Aorta (tissue), 5 donors: ENCODE results near the gene FAM72A. TPM values are rescaled to one million over a fixed set of nuclear protein-coding genes. Genes with fewer than 3 reads are reported as not detected.
"Not testable (repeated sequence)": the region's sequence is repeated elsewhere in the genome, so short reads cannot be mapped to it uniquely, and the experiment has no call there.

Experiments
- ATAC-seq: fragments of 200-7000 bp; cut with Tn5 transposase; one replicate; pipeline ENCODE4 v1.9.1; 2022; ENCODE audit warnings: moderate library complexity; ENCODE audit not compliant: low FRiP score
- DNase-seq, 2 donors: peaks; one replicate each; pipeline ENCODE4 v3.0.0-alpha.2; 2020
- H3K27ac ChIP-seq, 2 donors: one replicate each; pipeline ENCODE4 v1.5.1; 2013; ENCODE audit warnings: low read length in 2 of 2, mild to moderate bottlenecking in 2 of 2, moderate library complexity in 2 of 2, control low read depth in 1 of 2, inconsistent platforms in 1 of 2, low read depth in 1 of 2
- H3K27me3 ChIP-seq, 2 donors: one replicate each; pipeline ENCODE4 v1.6.1; 2013; ENCODE audit warnings: control low read depth in 1 of 2, low read length in 1 of 2, mild to moderate bottlenecking in 1 of 2, moderate library complexity in 1 of 2; ENCODE audit not compliant: insufficient read depth in 2 of 2, control insufficient read depth in 1 of 2
- H3K36me3 ChIP-seq, 2 donors: one replicate each; pipeline ENCODE4 v1.6.1; 2013; ENCODE audit warnings: control low read depth in 1 of 2, low read length in 1 of 2, mild to moderate bottlenecking in 1 of 2; ENCODE audit not compliant: insufficient read depth in 2 of 2, control insufficient read depth in 1 of 2
- H3K4me1 ChIP-seq, 2 donors: one replicate each; pipeline ENCODE4 v1.6.1; 2013; ENCODE audit warnings: low read length in 2 of 2, control low read depth in 1 of 2, mild to moderate bottlenecking in 1 of 2, moderate library complexity in 1 of 2; ENCODE audit not compliant: insufficient read depth in 2 of 2, control insufficient read depth in 1 of 2
- H3K4me3 ChIP-seq, 2 donors: one replicate each; pipeline ENCODE4 v1.5.1; 2013; ENCODE audit warnings: low read length in 2 of 2, control low read depth in 1 of 2, mild to moderate bottlenecking in 1 of 2
- H3K9me3 ChIP-seq: one replicate; pipeline ENCODE4 v1.6.1; 2013; ENCODE audit warnings: mild to moderate bottlenecking, low read length; ENCODE audit not compliant: control insufficient read depth
- WGBS, 2 donors: extraction: QIAGEN DNeasy Blood & Tissue Kit; methylation state at CpG; one replicate each; pipeline ENCODE4 v1.1.7; 2013; 5-methylcytosine and 5-hydroxymethylcytosine counted together
- intact Hi-C, 2 donors: fragments of 100-400 bp; cut with DNase I; formaldehyde crosslinking; loops; one replicate each; pipeline versions ENCODE4 v1.14.2 to v1.15.0; 2022
- long read RNA-seq, 2 donors: library from polyadenylated mRNA; unstranded; transcript quantifications; one replicate each; pipeline ENCODE4 v2.0.0, GENCODE V29; 2020 to 2021
- polyA plus RNA-seq, 2 donors: library from polyadenylated mRNA; stranded (reverse); fragments of 200-250 nt; gene quantifications; one replicate each; pipeline ENCODE4 v1.2.3, GENCODE V29; 2013
- total RNA-seq, 2 donors: library from RNA; stranded (reverse); fragmentation: NEBNext Ultra II Directional; extraction: Animal tissue kit (Norgen Biotek cat#: 25700); gene quantifications; one replicate each; pipeline ENCODE4 v1.2.1, GENCODE V29; 2021
- donor health status: healthy with polysubstance abuse.
- donor health status: Bipolar disorder and iron deficiency.
- donor health status: DM: no; HTN: no; CAD: no.
- donor health status: DM: no; HTN: no; CAD: no.
- donor health status: DM: yes; HTN: yes; CAD: no.

The FAM72A gene
- 1 to 10 TPM; 3.3 TPM for total RNA-seq
- polyA plus RNA-seq, result 1 to 10 TPM in 1 of 2 donors, under 1 TPM in 1; 0.79 to 2.4 TPM
- long read RNA-seq, donor 1, partial matches to known transcripts, result 0 of 1 reads
- long read RNA-seq, donor 1, other reads (novel, unspliced or antisense), result 0 of 1 reads
- long read RNA-seq, donor 2, partial matches to known transcripts, result 0 of 2 reads
- long read RNA-seq, donor 2, other reads (novel, unspliced or antisense), result 0 of 2 reads

GRCh38 chr1:206202789-206203363, at the start of gene FAM72A:
FAM72A (minus strand) TSS chr1:206202839; CDS start chr1:206202025, 814 bp downstream.
- intact Hi-C loops, result not testable (repeated sequence)
- 0 to 1% methylated on average over 16 to 21 of the region's 36 CpGs for WGBS, 2 donors
- peak; percentile 93 for ATAC-seq

GRCh38 chr1:206250953-206251681, 48.5 kb upstream of the FAM72A start:
- intact Hi-C loops, H3K4me3 ChIP-seq, H3K27me3 ChIP-seq, H3K36me3 ChIP-seq, H3K27ac ChIP-seq, H3K4me1 ChIP-seq, H3K9me3 ChIP-seq, DNase-seq, ATAC-seq: not testable (repeated sequence)
- 85 to 93% methylated on average over 2 of the region's 3 CpGs for WGBS, 2 donors

More at GRCh38 chr1:206202789-206203363, at the start of gene FAM72A:
- Histone ChIP-seq H3K4me3 (peak within 1 kb of the TSS in 1 of 2 donors; percentile 26), H3K27ac (peak within 1 kb of the TSS in 1 of 2 donors; percentile 59)
- H3K4me1 ChIP-seq, H3K36me3 ChIP-seq, H3K27me3 ChIP-seq, H3K9me3 ChIP-seq: not testable (repeated sequence)
- DNase-seq, result peak; percentile 98 to 99

- ATAC-seq, DNase-seq, intact Hi-C loops, H3K4me3 ChIP-seq, H3K9me3 ChIP-seq, H3K27me3 ChIP-seq, H3K36me3 ChIP-seq, H3K4me1 ChIP-seq, H3K27ac ChIP-seq: not testable (repeated sequence)
- WGBS, 2 donors, result no CpG with 5 or more reads among the region's 10 CpGs
These were observed 43.7 kb upstream of the FAM72A start for GRCh38 chr1:206246129-206246886.

GRCh38 chr1:206245479-206245878, 42.8 kb upstream of the FAM72A start:
- H3K27ac ChIP-seq, H3K4me1 ChIP-seq, ATAC-seq, H3K9me3 ChIP-seq, H3K36me3 ChIP-seq, H3K4me3 ChIP-seq, intact Hi-C loops, H3K27me3 ChIP-seq, DNase-seq: not testable (repeated sequence)
- 87 to 91% methylated on average over 1 of the region's 3 CpGs for WGBS, 2 donors

GRCh38 chr1:206243335-206243734, 40.7 kb upstream of the FAM72A start:
- H3K27ac ChIP-seq, H3K36me3 ChIP-seq, H3K4me1 ChIP-seq, intact Hi-C loops, H3K9me3 ChIP-seq, H3K4me3 ChIP-seq, H3K27me3 ChIP-seq, DNase-seq: not testable (repeated sequence)
- ATAC-seq, result peak; percentile 67
- WGBS, 2 donors, result 2 to 4% methylated on average over 3 of the region's 3 CpGs

- H3K36me3 ChIP-seq, DNase-seq, H3K4me1 ChIP-seq, H3K9me3 ChIP-seq, ATAC-seq, H3K27ac ChIP-seq, H3K4me3 ChIP-seq, H3K27me3 ChIP-seq, intact Hi-C loops: not testable (repeated sequence)
- 86 to 95% methylated on average over 4 of the region's 4 CpGs for WGBS, 2 donors
These were observed 37.6 kb upstream of the FAM72A start for GRCh38 chr1:206240288-206240687.

- H3K4me3 ChIP-seq, H3K9me3 ChIP-seq, intact Hi-C loops, ATAC-seq, H3K27me3 ChIP-seq, H3K27ac ChIP-seq, H3K36me3 ChIP-seq, H3K4me1 ChIP-seq, DNase-seq: not testable (repeated sequence)
- WGBS, 2 donors, result no CpG with 5 or more reads among the region's 2 CpGs
These were observed 32.6 kb upstream of the FAM72A start for GRCh38 chr1:206235190-206235589.

GRCh38 chr1:206234189-206234916, 31.7 kb upstream of the FAM72A start:
- ATAC-seq, DNase-seq, H3K4me1 ChIP-seq, H3K27ac ChIP-seq, H3K36me3 ChIP-seq, H3K9me3 ChIP-seq, intact Hi-C loops, H3K4me3 ChIP-seq, H3K27me3 ChIP-seq: not testable (repeated sequence)
- 71 to 87% methylated on average over 1 to 3 of the region's 3 CpGs for WGBS, 2 donors
